Vagina (tissue), 2 donors: ENCODE results near the gene NEMF.
A peak's percentile ranks its signal among the peaks of the same experiment; 100 is the strongest.

Experiments
- POLR2A ChIP-seq, 2 donors: fragments of 450-650 bp; IDR thresholded peaks; one replicate each; pipeline ENCODE4 v1.6.1; 2017; ENCODE audit warnings: antibody characterized with exemption in 2 of 2, mild to moderate bottlenecking in 2 of 2, moderate library complexity in 2 of 2
- POLR2AphosphoS5 ChIP-seq, 2 donors: sonication (generic); formaldehyde crosslinking; IDR thresholded peaks; one replicate each; pipeline ENCODE4 v1.9.0; 2017; ENCODE audit warnings: antibody characterized with exemption in 2 of 2, mild to moderate bottlenecking in 2 of 2, low read depth in 1 of 2; ENCODE audit not compliant: insufficient read depth in 1 of 2
- TF ChIP-seq, protein P1 (sequence below), 3 experiments: fragments of 450-650 bp in 2 of 3; fragments of 200-600 bp in 1 of 3; sonication (generic) in 1 of 3; IDR thresholded peaks; one replicate each; pipeline ENCODE4 v1.5.1; 2017 to 2019; ENCODE audit warnings: antibody characterized with exemption in 3 of 3, mild to moderate bottlenecking in 2 of 3, moderate library complexity in 2 of 3

DNA sequence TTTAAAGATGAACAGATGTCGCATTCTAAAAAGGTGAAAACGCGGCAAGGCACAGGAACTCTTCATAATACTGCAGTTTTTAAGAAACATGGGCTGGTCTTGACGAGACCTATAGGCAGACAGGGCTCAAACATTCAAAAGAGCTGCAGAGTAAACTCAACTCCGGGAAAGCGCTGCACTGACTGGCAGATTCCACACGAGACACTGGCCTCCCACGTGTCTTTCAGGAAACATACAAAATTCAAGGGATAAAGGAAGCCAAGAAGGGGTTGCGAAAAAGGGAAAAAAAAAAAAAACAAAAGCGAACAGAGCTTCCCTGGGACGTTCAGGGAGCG, 39.7 kb upstream of the NEMF start:
- TF ChIP-seq, protein P1, sequence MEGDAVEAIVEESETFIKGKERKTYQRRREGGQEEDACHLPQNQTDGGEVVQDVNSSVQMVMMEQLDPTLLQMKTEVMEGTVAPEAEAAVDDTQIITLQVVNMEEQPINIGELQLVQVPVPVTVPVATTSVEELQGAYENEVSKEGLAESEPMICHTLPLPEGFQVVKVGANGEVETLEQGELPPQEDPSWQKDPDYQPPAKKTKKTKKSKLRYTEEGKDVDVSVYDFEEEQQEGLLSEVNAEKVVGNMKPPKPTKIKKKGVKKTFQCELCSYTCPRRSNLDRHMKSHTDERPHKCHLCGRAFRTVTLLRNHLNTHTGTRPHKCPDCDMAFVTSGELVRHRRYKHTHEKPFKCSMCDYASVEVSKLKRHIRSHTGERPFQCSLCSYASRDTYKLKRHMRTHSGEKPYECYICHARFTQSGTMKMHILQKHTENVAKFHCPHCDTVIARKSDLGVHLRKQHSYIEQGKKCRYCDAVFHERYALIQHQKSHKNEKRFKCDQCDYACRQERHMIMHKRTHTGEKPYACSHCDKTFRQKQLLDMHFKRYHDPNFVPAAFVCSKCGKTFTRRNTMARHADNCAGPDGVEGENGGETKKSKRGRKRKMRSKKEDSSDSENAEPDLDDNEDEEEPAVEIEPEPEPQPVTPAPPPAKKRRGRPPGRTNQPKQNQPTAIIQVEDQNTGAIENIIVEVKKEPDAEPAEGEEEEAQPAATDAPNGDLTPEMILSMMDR (IDR thresholded peaks at IDR 0.05), result no peak
- peak in 1 of 2 donors; percentile 3 for TF ChIP-seq POLR2AphosphoS5 (IDR thresholded peaks at IDR 0.05; ENCODE audit: insufficient read depth in 1 of 2, low read depth in 1 of 2)
- TF ChIP-seq POLR2A (IDR thresholded peaks at IDR 0.05), result no peak
